Endothelial cell of umbilical vein (primary cell): ENCODE data around the gene NES. TPM values are rescaled to one million over a fixed set of nuclear protein-coding genes. Genes with fewer than 3 reads are reported as not detected.

Experiments used
- BruUV-seq: library from RNA; stranded (reverse); fragments of 400-500 nt; replicated peaks from 2 replicates; lab custom pipeline; 2021; lab: Mats Ljungman, UMichigan
- CTCF ChIA-PET: fragments of 300-600, 350-600 bp; sonication (Branson Sonifier 250); formaldehyde crosslinking; loops from one replicate; lab custom pipeline; 2021; ENCODE audit warnings: antibody characterized with exemption, inconsistent platforms; lab: Charles Lee
- POLR2A ChIA-PET: fragments of 300-600, 350-600 bp; sonication (Branson Sonifier 250); formaldehyde crosslinking; loops from one replicate; lab custom pipeline; 2021; ENCODE audit warnings: antibody characterized with exemption, inconsistent platforms; lab: Charles Lee
- DNase-seq: peaks from one replicate; pipeline ENCODE4 v3.0.0-alpha.2; 2011; ENCODE audit warnings: low read depth, low spot score
- FAIRE-seq: peaks from 2 replicates; lab custom pipeline; 2011; peaks lifted over from hg19 to GRCh38; lab: Jason Lieb, UNC
- H2AFZ ChIP-seq: 2 replicates; pipeline ENCODE4 v1.6.0; 2012; ENCODE audit warnings: low read depth, low read length, control low read depth, inconsistent platforms
- H3K27ac ChIP-seq: 2 replicates; pipeline ENCODE4 v1.5.1; 2011; ENCODE audit warnings: low read depth, mild to moderate bottlenecking, control low read depth, low read length, moderate library complexity; ENCODE audit not compliant: insufficient read depth
- H3K27me3 ChIP-seq, 2 experiments: 2 replicates each; pipeline versions ENCODE4 v1.6.0 to v1.6.1; 2011; ENCODE audit warnings: low read length in 2 of 2, mixed read lengths in 1 of 2; ENCODE audit not compliant: control insufficient read depth in 2 of 2, insufficient read depth in 2 of 2
- H3K36me3 ChIP-seq, 2 experiments: 2 replicates in 1 of 2; 3 replicates in 1 of 2; pipeline ENCODE4 v1.5.1; 2011; ENCODE audit warnings: low read length in 2 of 2, mild to moderate bottlenecking in 1 of 2, moderate library complexity in 1 of 2; ENCODE audit not compliant: control insufficient read depth in 2 of 2, insufficient read depth in 2 of 2; ENCODE audit errors: extremely low read depth in 1 of 2
- H3K4me1 ChIP-seq: 3 replicates; pipeline ENCODE4 v1.5.1; 2011; ENCODE audit warnings: mild to moderate bottlenecking, low read length; ENCODE audit not compliant: control insufficient read depth, insufficient read depth; ENCODE audit errors: extremely low read depth
- H3K4me2 ChIP-seq: 2 replicates; pipeline ENCODE4 v1.6.1; 2011; ENCODE audit warnings: low read length, control low read depth, mixed read lengths; ENCODE audit not compliant: insufficient read depth
- H3K4me3 ChIP-seq, 3 experiments: fragments of 200-600 bp in 1 of 3; sonication (generic), shearing (Covaris generic) in 1 of 3; replicated peaks in 1 of 3; 2 replicates each; pipeline ENCODE4 v1.5.1; 2011 to 2016; ENCODE audit warnings: control low read depth in 3 of 3, low read length in 3 of 3, mild to moderate bottlenecking in 2 of 3, inconsistent platforms in 1 of 3, low read depth in 1 of 3, moderate library complexity in 1 of 3; ENCODE audit not compliant: insufficient read depth in 1 of 3
- H3K79me2 ChIP-seq: 2 replicates; pipeline ENCODE4 v1.6.0; 2012; ENCODE audit warnings: low read length, inconsistent platforms; ENCODE audit not compliant: control insufficient read depth, insufficient read depth
- H3K9ac ChIP-seq: replicated peaks from 2 replicates; pipeline ENCODE3; 2011; ENCODE audit warnings: low read length, control low read depth; ENCODE audit not compliant: insufficient read depth; ENCODE audit errors: extremely low read depth
- H3K9me1 ChIP-seq: replicated peaks from 3 replicates; pipeline ENCODE4 v1.6.0; 2011; ENCODE audit warnings: mild to moderate bottlenecking, low read length; ENCODE audit not compliant: control insufficient read depth, insufficient read depth; ENCODE audit errors: extremely low read depth
- H3K9me3 ChIP-seq: replicated peaks from 2 replicates; pipeline ENCODE4 v1.5.1; 2012; ENCODE audit warnings: low read length, inconsistent platforms; ENCODE audit not compliant: control insufficient read depth, insufficient read depth
- H4K20me1 ChIP-seq: replicated peaks from 2 replicates; pipeline ENCODE3; 2011; ENCODE audit warnings: mild to moderate bottlenecking, low read length; ENCODE audit not compliant: control insufficient read depth, insufficient read depth; ENCODE audit errors: extremely low read depth
- CTCF ChIP-seq, 2 donors: IDR thresholded peaks; 1 replicate in 1 of 2; 2 replicates in 1 of 2; pipeline ENCODE4 v1.5.1; 2011; ENCODE audit warnings: low read length in 2 of 2, mild to moderate bottlenecking in 2 of 2, moderate library complexity in 2 of 2, control low read depth in 1 of 2, inconsistent platforms in 1 of 2, low read depth in 1 of 2; ENCODE audit not compliant: insufficient read depth in 1 of 2; ENCODE audit errors: extremely low read depth in 1 of 2
- EZH2 ChIP-seq: IDR thresholded peaks from 2 replicates; pipeline ENCODE4 v1.6.1; 2012; ENCODE audit warnings: borderline replicate concordance, low read depth, mild to moderate bottlenecking, moderate library complexity, low read length, inconsistent platforms; ENCODE audit not compliant: severe bottlenecking
- FOS ChIP-seq: IDR thresholded peaks from 2 replicates; pipeline ENCODE4 v1.6.1; 2011; ENCODE audit warnings: mild to moderate bottlenecking, low read length, moderate library complexity, borderline replicate concordance; ENCODE audit not compliant: insufficient read depth
- GATA2 ChIP-seq: IDR thresholded peaks from 2 replicates; pipeline ENCODE4 v1.7.0; 2011; ENCODE audit warnings: low read depth, mild to moderate bottlenecking, moderate library complexity, mixed read lengths, low read length; ENCODE audit not compliant: insufficient read length, insufficient read depth
- JUN ChIP-seq: IDR thresholded peaks from 2 replicates; pipeline ENCODE4 v1.6.1; 2011; ENCODE audit warnings: borderline replicate concordance, low read depth; ENCODE audit not compliant: insufficient read length, insufficient read depth
- MAX ChIP-seq: IDR thresholded peaks from 2 replicates; pipeline ENCODE4 v1.6.1; 2011; ENCODE audit not compliant: insufficient read depth, insufficient read length
- MYC ChIP-seq: IDR thresholded peaks from one replicate; pipeline ENCODE4 v1.6.1; 2011; ENCODE audit warnings: mild to moderate bottlenecking, low read depth, low read length
- POLR2A ChIP-seq: IDR thresholded peaks from 2 replicates; pipeline ENCODE4 v1.6.1; 2012; ENCODE audit warnings: low read depth, mild to moderate bottlenecking, control low read depth, low read length
- POLR2AphosphoS5 ChIP-seq: IDR thresholded peaks from 2 replicates; pipeline ENCODE4 v1.6.1; 2012; ENCODE audit warnings: low read depth, mild to moderate bottlenecking, control low read depth, low read length, moderate library complexity; ENCODE audit not compliant: insufficient read depth
- dilution Hi-C: fragments of 300-500 bp; cut with MboI; formaldehyde crosslinking; loops from one replicate; pipeline ENCODE4 v1.15.0; 2019; ENCODE audit warnings: low sequenced_read_pairs; ENCODE audit not compliant: extremely low pct_ligation_motif_present
- intact Hi-C: fragments of 100-400 bp; cut with micrococcal nuclease; formaldehyde crosslinking; loops from one replicate; pipeline ENCODE4 v1.10.0; 2022
- polyA plus RNA-seq, 4 experiments: library from polyadenylated mRNA; depleted of rRNA in 3 of 4; stranded (reverse) in 3 of 4; unstranded in 1 of 4; fragments of >200 nt; gene quantifications; 2 replicates each; pipeline versions ENCODE4 v1.2.1 to v1.2.3, GENCODE V29; 2011 to 2012; ENCODE audit warnings: missing spikeins in 1 of 4
- total RNA-seq: library from RNA; stranded (reverse); gene quantifications from 2 replicates; pipeline ENCODE4 v1.2.3, GENCODE V29; 2021

The NES gene
- total and polyA plus RNA-seq, 2 donors (not counting 3 experiments of a cell fraction or from before 2014, with no cell fraction given): 19.4 to 274 TPM

- POLR2A ChIA-PET: interaction anchor here (1.1 kb wide), 1 partner anchor 31 kb away, joined by 8 read pairs; no protein-coding TSS in a partner anchor
- no TSS peak for BruUV-seq
- H3K4me2 ChIP-seq: no peak overlapping the region
- no peaks in the 10 kb centered on the region for H4K20me1 ChIP-seq
- H3K9me1 ChIP-seq: no peaks in the 10 kb centered on the region
- intact Hi-C loops (no loop called here), dilution Hi-C loops (no loop called here)
- H3K27ac ChIP-seq: no peak overlapping the region
- no peak overlapping the region for H3K9ac ChIP-seq
- no peaks in the 10 kb centered on the region for H3K36me3 ChIP-seq
- H3K4me1 ChIP-seq: peaks cover 51% of the 10 kb centered on the region
- no peak overlapping the region for H2AFZ ChIP-seq
- DNase-seq: no peak
- no peak overlapping the region for H3K4me3 ChIP-seq
- no peak for FAIRE-seq
- no peaks in the 10 kb centered on the region for H3K79me2 ChIP-seq
- H3K9me3 ChIP-seq: no peaks in the 10 kb centered on the region
- CTCF ChIA-PET: interaction anchor here (1.2 to 8.7 kb wide), 4 partner anchors 20 to 67 kb away, joined by 6 to 237 read pairs (median 138); partner anchors contain the start of genes HAPLN2 and NES
- peaks cover 3 to 9% of the 10 kb centered on the region in 2 experiments for H3K27me3 ChIP-seq
- TF ChIP-seq GATA2 (no peak), JUN (no peak), CTCF (IDR thresholded peaks at IDR 0.05; ENCODE audit: extremely low read depth in 1 of 2, insufficient read depth in 1 of 2, low read depth in 1 of 2, low read length in 2 of 2) (no peak), EZH2 (no peak), MYC (no peak), POLR2AphosphoS5 (no peak), POLR2A (no peak), MAX (no peak), FOS (no peak)
Observed at GRCh38 chr1:156658496-156658895, 18.7 kb downstream of the NES start.
